MM.1S (cell line): Measurements from ENCODE around the gene RBFOX1.

Source experiments
- EZH2 ChIP-seq: fragments of 300-600 bp; sonication (generic); optimal IDR thresholded peaks from 2 replicates; pipeline ENCODE3; 2017; ENCODE audit warnings: low read depth, mild to moderate bottlenecking, antibody characterized with exemption, low read length, mixed read lengths
- EZH2phosphoT487 ChIP-seq: fragments of 300-600 bp; sonication (generic); IDR thresholded peaks from 2 replicates; pipeline ENCODE4 v1.6.1; 2018; ENCODE audit warnings: antibody characterized with exemption, low read length

GRCh38 chr16:7612671-7613070 is 280.0 kb downstream of the RBFOX1 start:
- TF ChIP-seq EZH2 (no peak), EZH2phosphoT487 (no peak)
